PFSK-1 (cell line): Measurements from ENCODE around the gene HACL1.

Experiments used
- FOXP2 ChIP-seq: optimal IDR thresholded peaks from 2 replicates; pipeline ENCODE3; 2011; ENCODE audit warnings: borderline replicate concordance, control low read depth, inconsistent platforms; ENCODE audit not compliant: insufficient read depth; ENCODE audit errors: extremely low read length, extremely low read depth
- POLR2AphosphoS5 ChIP-seq: IDR thresholded peaks from 2 replicates; pipeline ENCODE4 v1.6.1; 2012; ENCODE audit warnings: low read depth, mild to moderate bottlenecking, control low read depth, low read length, moderate library complexity
- REST ChIP-seq, 2 experiments: IDR thresholded peaks; 2 replicates each; pipeline versions ENCODE4 v1.6.1 to v1.8.0; 2011 to 2012; ENCODE audit warnings: low read depth in 2 of 2, low read length in 2 of 2, control low read depth in 1 of 2, inconsistent platforms in 1 of 2, mild to moderate bottlenecking in 1 of 2, moderate library complexity in 1 of 2; ENCODE audit not compliant: insufficient read depth in 1 of 2
- SIN3A ChIP-seq: IDR thresholded peaks from 2 replicates; pipeline ENCODE4 v1.6.1; 2012; ENCODE audit warnings: mild to moderate bottlenecking, low read length, moderate library complexity, borderline replicate concordance; ENCODE audit not compliant: insufficient read depth
- TAF1 ChIP-seq: IDR thresholded peaks from 2 replicates; pipeline ENCODE4 v1.6.1; 2012; ENCODE audit warnings: low read length, control low read depth, borderline replicate concordance; ENCODE audit not compliant: insufficient read depth

The HACL1 gene

GRCh38 chr3:15538345-15538744 lies 63.0 kb downstream of the HACL1 start:
- TF ChIP-seq REST (IDR thresholded peaks at IDR 0.05; ENCODE audit: insufficient read depth in 1 of 2, low read depth in 2 of 2, low read length in 2 of 2): no peak
- no peak for TF ChIP-seq SIN3A
- no peak for TF ChIP-seq TAF1
- TF ChIP-seq FOXP2: no peak
- no peak for TF ChIP-seq POLR2AphosphoS5

GRCh38 chr3:15536856-15537255 lies 64.5 kb downstream of the HACL1 start:
- TF ChIP-seq POLR2AphosphoS5 (no peak), TAF1 (no peak), SIN3A (no peak), FOXP2 (no peak), REST (IDR thresholded peaks at IDR 0.05; ENCODE audit: insufficient read depth in 1 of 2, low read depth in 2 of 2, low read length in 2 of 2) (no peak)

- no peak for TF ChIP-seq TAF1
- no peak for TF ChIP-seq SIN3A
- no peak for TF ChIP-seq REST (IDR thresholded peaks at IDR 0.05; ENCODE audit: insufficient read depth in 1 of 2, low read depth in 2 of 2, low read length in 2 of 2)
- no peak for TF ChIP-seq FOXP2
- TF ChIP-seq POLR2AphosphoS5: no peak
Measured at GRCh38 chr3:15535732-15536131, 65.6 kb downstream of the HACL1 start.

- TF ChIP-seq POLR2AphosphoS5 (no peak), SIN3A (no peak), TAF1 (no peak), REST (IDR thresholded peaks at IDR 0.05; ENCODE audit: insufficient read depth in 1 of 2, low read depth in 2 of 2, low read length in 2 of 2) (no peak), FOXP2 (no peak)
Measured at GRCh38 chr3:15531346-15531745, 70.0 kb downstream of the HACL1 start.
